ENCODE measurements around the gene PRR5L.

PRR5L gene

DNA sequence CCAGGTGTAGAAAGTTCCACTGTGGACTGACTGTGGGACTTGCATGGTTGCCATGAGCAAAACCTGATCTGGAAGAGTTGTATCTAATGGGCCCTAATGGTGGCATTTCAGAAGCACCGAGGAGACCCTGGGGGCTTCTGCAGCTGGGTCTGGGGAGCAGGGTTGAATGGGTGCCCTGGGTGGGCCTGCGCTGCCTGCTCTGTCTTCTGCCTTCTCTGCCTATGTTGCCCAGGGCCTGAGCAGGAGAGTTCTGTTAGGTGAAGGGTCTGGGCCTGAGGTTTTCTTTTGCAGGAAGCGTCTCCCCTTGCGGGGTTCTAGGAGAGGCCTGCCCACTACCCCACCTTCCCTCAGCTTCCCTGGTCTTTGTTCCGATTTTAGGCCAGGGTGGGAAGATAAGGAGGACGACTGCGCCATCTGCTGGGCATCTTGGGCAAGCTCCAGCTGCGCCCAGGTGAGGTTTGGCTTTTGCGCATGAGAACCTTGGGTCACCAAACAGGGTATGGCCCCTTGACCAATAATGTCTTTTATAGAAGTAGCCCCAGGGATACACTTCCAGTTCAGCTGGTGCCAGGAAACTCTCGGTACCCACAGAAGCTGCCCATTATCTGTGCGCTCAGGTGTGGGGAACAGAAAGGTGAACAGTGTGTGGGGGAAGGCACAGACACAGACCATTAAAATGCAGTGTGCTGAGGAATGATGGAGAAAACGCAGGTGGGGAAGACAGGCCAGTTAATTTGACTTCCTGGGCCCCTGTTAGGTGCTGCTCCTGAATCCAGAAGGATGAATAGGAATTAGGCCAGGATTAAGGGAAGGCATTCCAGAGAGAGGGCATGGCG lies 30.1 kb upstream of the PRR5L start:
- H3K4me1 ChIP-seq (ENCODE audit: control insufficient read depth, insufficient read depth, low read depth, low read length), result no peaks in the 10 kb centered on the region
- DNase-seq, result peak; percentile 47
- no peak overlapping the region for H2BK120ac ChIP-seq (ENCODE audit: low read depth, low read length)
- H3K9me3 ChIP-seq (ENCODE audit: control insufficient read depth, low read length), result no peaks in the 10 kb centered on the region
- H2BK12ac ChIP-seq (ENCODE audit: low read length in 2 of 2), result no peak overlapping the region
- H4K8ac ChIP-seq (ENCODE audit: low read length), result no peak overlapping the region
- H3K18ac ChIP-seq (ENCODE audit: low read depth in 1 of 2, low read length in 2 of 2), result no peak overlapping the region
- peaks cover 5 to 32% of the 10 kb centered on the region in 2 experiments for H3K27me3 ChIP-seq (ENCODE audit: control insufficient read depth in 1 of 2, insufficient read depth in 1 of 2, low read length in 2 of 2)
- H3K27ac ChIP-seq (ENCODE audit: low read length, poor library complexity, severe bottlenecking), result no peak overlapping the region
- H2AFZ ChIP-seq (ENCODE audit: low read depth, low read length), result no peak overlapping the region
- no peak overlapping the region for H4K91ac ChIP-seq (ENCODE audit: low read length)
- H2BK5ac ChIP-seq (ENCODE audit: low read depth, low read length, poor library complexity, severe bottlenecking), result no peak overlapping the region
- H2AK5ac ChIP-seq (ENCODE audit: low read length, severe bottlenecking), result no peak overlapping the region
- no peak overlapping the region for H3K4me2 ChIP-seq (ENCODE audit: low read length, poor library complexity, severe bottlenecking)
- no peaks in the 10 kb centered on the region for H3K79me1 ChIP-seq (replicated peaks; ENCODE audit: low read length, poor library complexity, severe bottlenecking)
- H3K4me3 ChIP-seq (ENCODE audit: insufficient read depth in 1 of 2, low read depth in 1 of 2, low read length in 2 of 2), result no peak overlapping the region
- H3K9ac ChIP-seq (ENCODE audit: low read length), result no peak overlapping the region
- peaks cover 5 to 10% of the 10 kb centered on the region in 2 experiments for H3K36me3 ChIP-seq (ENCODE audit: control insufficient read depth in 1 of 2, insufficient read depth in 2 of 2, low read depth in 1 of 2, low read length in 2 of 2)
- H3K4ac ChIP-seq (ENCODE audit: low read depth in 1 of 2, low read length in 2 of 2), result no peak overlapping the region
- WGBS, result 31% methylated on average over 12 of the region's 13 CpGs
- no peak overlapping the region for H3K14ac ChIP-seq (ENCODE audit: low read length in 2 of 2)
- no peak overlapping the region for H3K23ac ChIP-seq (ENCODE audit: low read length in 2 of 2)
- no peak overlapping the region for H2BK15ac ChIP-seq (ENCODE audit: low read depth, poor library complexity, severe bottlenecking)

DNA sequence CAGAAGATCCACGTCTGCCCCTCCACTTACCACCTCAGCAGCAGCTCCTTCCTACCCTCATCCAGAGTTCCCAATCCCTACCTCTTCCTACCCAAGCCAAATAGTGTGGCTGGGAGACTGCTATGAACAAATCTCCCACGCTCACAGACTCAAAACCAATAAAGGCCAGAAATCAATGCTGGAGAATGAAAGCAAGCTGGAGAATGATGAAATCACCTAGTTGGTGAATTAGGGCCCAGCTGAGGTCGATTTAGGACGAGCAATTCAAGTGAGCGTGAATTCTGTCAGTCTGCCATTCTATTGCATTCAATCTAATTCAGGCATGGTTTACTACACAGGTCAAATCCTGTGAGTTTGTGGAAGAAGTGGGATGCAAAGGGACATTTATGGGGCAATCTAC lies 29.3 kb upstream of the PRR5L start:
- Histone ChIP-seq H2BK12ac (ENCODE audit: low read length in 2 of 2) (no peak overlapping the region), H4K91ac (ENCODE audit: low read length) (no peak overlapping the region), H3K18ac (ENCODE audit: low read depth in 1 of 2, low read length in 2 of 2) (no peak overlapping the region), H2AK5ac (ENCODE audit: low read length, severe bottlenecking) (no peak overlapping the region), H2BK5ac (ENCODE audit: low read depth, low read length, poor library complexity, severe bottlenecking) (no peak overlapping the region), H3K79me1 (replicated peaks; ENCODE audit: low read length, poor library complexity, severe bottlenecking) (no peaks in the 10 kb centered on the region), H3K4me1 (ENCODE audit: control insufficient read depth, insufficient read depth, low read depth, low read length) (no peaks in the 10 kb centered on the region), H3K36me3 (ENCODE audit: control insufficient read depth in 1 of 2, insufficient read depth in 2 of 2, low read depth in 1 of 2, low read length in 2 of 2) (peaks cover 12 to 18% of the 10 kb centered on the region in 2 experiments), H3K27ac (ENCODE audit: low read length, poor library complexity, severe bottlenecking) (no peak overlapping the region), H3K4me2 (ENCODE audit: low read length, poor library complexity, severe bottlenecking) (no peak overlapping the region), H3K14ac (ENCODE audit: low read length in 2 of 2) (no peak overlapping the region), H3K4ac (ENCODE audit: low read depth in 1 of 2, low read length in 2 of 2) (no peak overlapping the region), H3K9me3 (ENCODE audit: control insufficient read depth, low read length) (no peaks in the 10 kb centered on the region), H3K4me3 (ENCODE audit: insufficient read depth in 1 of 2, low read depth in 1 of 2, low read length in 2 of 2) (no peak overlapping the region), H2AFZ (ENCODE audit: low read depth, low read length) (no peak overlapping the region), H3K9ac (ENCODE audit: low read length) (no peak overlapping the region), H4K8ac (ENCODE audit: low read length) (no peak overlapping the region), H3K27me3 (ENCODE audit: control insufficient read depth in 1 of 2, insufficient read depth in 1 of 2, low read length in 2 of 2) (peaks cover 5 to 25% of the 10 kb centered on the region in 2 experiments), H3K23ac (ENCODE audit: low read length in 2 of 2) (no peak overlapping the region), H2BK15ac (ENCODE audit: low read depth, poor library complexity, severe bottlenecking) (no peak overlapping the region), H2BK120ac (ENCODE audit: low read depth, low read length) (no peak overlapping the region)
- WGBS, result 66% methylated on average over 5 of the region's 5 CpGs
- no peak for DNase-seq

- H3K4me3 ChIP-seq (ENCODE audit: insufficient read depth in 1 of 2, low read depth in 1 of 2, low read length in 2 of 2), result no peak overlapping the region
- no peak overlapping the region for H3K23ac ChIP-seq (ENCODE audit: low read length in 2 of 2)
- no peak overlapping the region for H3K9ac ChIP-seq (ENCODE audit: low read length)
- no peak overlapping the region for H3K27ac ChIP-seq (ENCODE audit: low read length, poor library complexity, severe bottlenecking)
- no peak for DNase-seq
- H3K4me2 ChIP-seq (ENCODE audit: low read length, poor library complexity, severe bottlenecking), result no peak overlapping the region
- H3K4me1 ChIP-seq (ENCODE audit: control insufficient read depth, insufficient read depth, low read depth, low read length), result no peaks in the 10 kb centered on the region
- H3K9me3 ChIP-seq (ENCODE audit: control insufficient read depth, low read length), result peaks cover 6% of the 10 kb centered on the region
- 88% methylated on average over 8 of the region's 8 CpGs for WGBS
- H3K4ac ChIP-seq (ENCODE audit: low read depth in 1 of 2, low read length in 2 of 2), result no peak overlapping the region
- H3K14ac ChIP-seq (ENCODE audit: low read length in 2 of 2), result no peak overlapping the region
- no peaks in the 10 kb centered on the region for H3K79me1 ChIP-seq (replicated peaks; ENCODE audit: low read length, poor library complexity, severe bottlenecking)
- no peak overlapping the region for H2BK120ac ChIP-seq (ENCODE audit: low read depth, low read length)
- no peak overlapping the region for H3K18ac ChIP-seq (ENCODE audit: low read depth in 1 of 2, low read length in 2 of 2)
- peaks cover 21 to 34% of the 10 kb centered on the region in 2 experiments for H3K36me3 ChIP-seq (ENCODE audit: control insufficient read depth in 1 of 2, insufficient read depth in 2 of 2, low read depth in 1 of 2, low read length in 2 of 2)
- no peak overlapping the region for H2BK5ac ChIP-seq (ENCODE audit: low read depth, low read length, poor library complexity, severe bottlenecking)
- no peak overlapping the region for H2BK15ac ChIP-seq (ENCODE audit: low read depth, poor library complexity, severe bottlenecking)
- H2AK5ac ChIP-seq (ENCODE audit: low read length, severe bottlenecking), result no peak overlapping the region
- peaks cover 5 to 14% of the 10 kb centered on the region in 2 experiments for H3K27me3 ChIP-seq (ENCODE audit: control insufficient read depth in 1 of 2, insufficient read depth in 1 of 2, low read length in 2 of 2)
- H4K8ac ChIP-seq (ENCODE audit: low read length), result no peak overlapping the region
- H2BK12ac ChIP-seq (ENCODE audit: low read length in 2 of 2), result no peak overlapping the region
- no peak overlapping the region for H4K91ac ChIP-seq (ENCODE audit: low read length)
- no peak overlapping the region for H2AFZ ChIP-seq (ENCODE audit: low read depth, low read length)
Measured at GRCh38 chr11:36268337-36268985, 27.6 kb upstream of the PRR5L start.

DNA sequence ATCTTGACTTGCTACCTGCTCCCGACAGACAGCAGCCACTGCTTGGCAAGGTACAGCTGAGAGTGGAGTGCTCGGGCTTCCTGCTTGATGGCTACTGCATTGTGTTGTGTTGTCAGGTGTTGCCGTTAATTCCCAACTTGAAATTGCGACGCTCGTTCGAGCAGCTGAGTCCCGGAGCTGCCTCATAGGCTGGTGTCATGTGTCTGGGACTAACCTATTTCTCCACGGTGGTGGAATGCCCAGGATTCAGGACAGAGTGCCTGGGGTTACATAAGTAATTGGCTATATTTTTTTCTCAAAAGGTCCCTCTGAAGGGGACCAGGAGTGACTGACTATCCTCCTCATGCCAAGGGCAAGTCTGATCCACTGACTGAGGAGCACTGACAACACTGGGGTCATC lies 25.4 kb upstream of the PRR5L start:
- Histone ChIP-seq H3K79me1 (replicated peaks; ENCODE audit: low read length, poor library complexity, severe bottlenecking) (no peaks in the 10 kb centered on the region), H3K4me3 (ENCODE audit: insufficient read depth in 1 of 2, low read depth in 1 of 2, low read length in 2 of 2) (no peak overlapping the region), H3K4ac (ENCODE audit: low read depth in 1 of 2, low read length in 2 of 2) (no peak overlapping the region), H2BK15ac (ENCODE audit: low read depth, poor library complexity, severe bottlenecking) (no peak overlapping the region), H4K8ac (ENCODE audit: low read length) (no peak overlapping the region), H3K27ac (ENCODE audit: low read length, poor library complexity, severe bottlenecking) (no peak overlapping the region), H3K18ac (ENCODE audit: low read depth in 1 of 2, low read length in 2 of 2) (no peak overlapping the region), H2AK5ac (ENCODE audit: low read length, severe bottlenecking) (no peak overlapping the region), H3K4me2 (ENCODE audit: low read length, poor library complexity, severe bottlenecking) (no peak overlapping the region), H2BK120ac (ENCODE audit: low read depth, low read length) (no peak overlapping the region), H3K36me3 (ENCODE audit: control insufficient read depth in 1 of 2, insufficient read depth in 2 of 2, low read depth in 1 of 2, low read length in 2 of 2) (peaks cover 32 to 55% of the 10 kb centered on the region in 2 experiments), H2AFZ (ENCODE audit: low read depth, low read length) (no peak overlapping the region), H2BK12ac (ENCODE audit: low read length in 2 of 2) (no peak overlapping the region), H3K4me1 (ENCODE audit: control insufficient read depth, insufficient read depth, low read depth, low read length) (no peaks in the 10 kb centered on the region), H3K9me3 (ENCODE audit: control insufficient read depth, low read length) (peaks cover 6% of the 10 kb centered on the region), H3K27me3 (ENCODE audit: control insufficient read depth in 1 of 2, insufficient read depth in 1 of 2, low read length in 2 of 2) (no peaks in the 10 kb centered on the region), H3K9ac (ENCODE audit: low read length) (no peak overlapping the region), H3K23ac (ENCODE audit: low read length in 2 of 2) (no peak overlapping the region), H4K91ac (ENCODE audit: low read length) (no peak overlapping the region), H2BK5ac (ENCODE audit: low read depth, low read length, poor library complexity, severe bottlenecking) (no peak overlapping the region), H3K14ac (ENCODE audit: low read length in 2 of 2) (no peak overlapping the region)
- DNase-seq, result no peak
- WGBS, result 95% methylated on average over 9 of the region's 9 CpGs

Data from mesenchymal stem cell (in vitro differentiated cells and primary cell).